MG63 (cell line): ENCODE results near the gene NAIF1. TPM values are rescaled to one million over a fixed set of nuclear protein-coding genes. Genes with fewer than 3 reads are reported as not detected.
"Not testable (repeated sequence)": the region's sequence is repeated elsewhere in the genome, so short reads cannot be mapped to it uniquely, and the experiment has no call there.

ENCODE experiments used
- DNase-seq: peaks from one replicate; pipeline ENCODE4 v3.0.0-alpha.2; 2020
- H3K27me3 ChIP-seq: fragments of 250-450 bp; sonication (Bioruptor Pico); 2 replicates; pipeline ENCODE4 v1.5.1; 2020; ENCODE audit warnings: mild to moderate bottlenecking, moderate library complexity
- H3K36me3 ChIP-seq: fragments of 250-450 bp; sonication (Bioruptor Pico); 2 replicates; pipeline ENCODE4 v1.5.1; 2020; ENCODE audit warnings: mild to moderate bottlenecking, moderate library complexity
- H3K4me3 ChIP-seq: fragments of 250-450 bp; sonication (Bioruptor Pico); 2 replicates; pipeline ENCODE4 v1.5.1; 2020; ENCODE audit warnings: mild to moderate bottlenecking, moderate library complexity
- H3K9me3 ChIP-seq: fragments of 250-450 bp; sonication (Bioruptor Pico); 2 replicates; pipeline ENCODE4 v1.5.1; 2020; ENCODE audit warnings: mild to moderate bottlenecking, moderate library complexity
- total RNA-seq: library from RNA; depleted of rRNA; stranded (reverse); fragments of >200 nt; shearing (Covaris generic); gene quantifications from 2 replicates; pipeline ENCODE4 v1.2.3, GENCODE V29; 2014; ENCODE audit warnings: low replicate concordance; rRNA removed

Gene NAIF1
- total RNA-seq: 6.4 and 10.7 TPM in 2 replicates

- DNase-seq: peak; percentile 95
- H3K36me3 ChIP-seq: peaks cover 6% of the 10 kb centered on the region; the same call in 1 of the 2 replicates
- no peaks in the 10 kb centered on the region for H3K9me3 ChIP-seq
- H3K27me3 ChIP-seq: no peaks in the 10 kb centered on the region
- H3K4me3 ChIP-seq: peak within 1 kb of the TSS; percentile 84
These were observed at the start of gene NAIF1 for GRCh38 chr9:128066713-128067644. NAIF1 (minus strand) TSS chr9:128067320; CDS start chr9:128067101, 219 bp downstream.

DNA sequence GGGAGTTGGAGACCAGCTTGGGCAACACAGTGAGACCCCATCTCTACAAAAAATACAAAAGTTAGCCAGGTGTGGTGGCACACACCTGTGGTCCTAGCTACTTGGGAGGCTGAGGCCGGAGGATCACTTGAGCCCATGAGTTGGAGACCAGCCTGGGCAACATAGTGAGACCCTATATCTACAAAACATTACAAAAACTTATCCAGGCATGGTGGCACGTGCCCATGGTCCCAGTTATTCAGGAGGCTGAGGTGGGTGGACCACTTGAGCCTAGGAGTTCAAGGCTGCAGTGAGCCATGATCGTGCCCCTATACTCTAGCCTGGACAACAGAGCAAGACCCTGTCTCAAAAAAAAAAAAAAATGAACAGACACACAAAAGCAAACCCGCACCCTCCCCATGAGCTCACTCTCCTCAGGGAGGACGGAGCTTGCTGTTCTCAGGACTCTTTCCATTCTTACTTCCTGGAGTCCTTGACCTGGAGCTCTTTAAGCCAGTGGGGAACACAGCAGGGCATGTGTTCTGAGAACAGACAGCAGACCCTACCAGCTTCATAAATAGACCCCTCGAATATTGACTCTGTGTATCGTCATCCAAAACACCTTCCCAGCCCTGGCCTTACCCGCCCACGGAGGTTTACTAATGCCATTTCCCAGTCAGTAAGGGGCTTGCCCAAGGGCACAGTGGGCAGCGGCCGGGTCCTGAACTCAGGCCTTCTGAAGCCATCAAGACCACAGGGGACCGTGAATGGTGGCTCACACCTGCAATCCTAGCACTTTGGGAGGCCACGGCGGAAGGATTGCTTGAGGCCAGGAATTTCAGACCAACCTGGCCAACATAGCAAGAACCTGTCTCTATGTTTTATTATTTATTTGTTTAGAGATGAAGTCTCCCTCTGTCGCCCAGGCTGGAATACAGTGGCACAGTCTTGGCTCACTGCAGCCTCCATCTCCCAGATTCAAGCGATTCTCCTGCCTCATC is 49.3 kb upstream of the NAIF1 start:
- Histone ChIP-seq H3K36me3 (peaks cover 4% of the 10 kb centered on the region), H3K9me3 (no peaks in the 10 kb centered on the region), H3K4me3 (no peak overlapping the region), H3K27me3 (no peaks in the 10 kb centered on the region)
- DNase-seq: no peak

DNA sequence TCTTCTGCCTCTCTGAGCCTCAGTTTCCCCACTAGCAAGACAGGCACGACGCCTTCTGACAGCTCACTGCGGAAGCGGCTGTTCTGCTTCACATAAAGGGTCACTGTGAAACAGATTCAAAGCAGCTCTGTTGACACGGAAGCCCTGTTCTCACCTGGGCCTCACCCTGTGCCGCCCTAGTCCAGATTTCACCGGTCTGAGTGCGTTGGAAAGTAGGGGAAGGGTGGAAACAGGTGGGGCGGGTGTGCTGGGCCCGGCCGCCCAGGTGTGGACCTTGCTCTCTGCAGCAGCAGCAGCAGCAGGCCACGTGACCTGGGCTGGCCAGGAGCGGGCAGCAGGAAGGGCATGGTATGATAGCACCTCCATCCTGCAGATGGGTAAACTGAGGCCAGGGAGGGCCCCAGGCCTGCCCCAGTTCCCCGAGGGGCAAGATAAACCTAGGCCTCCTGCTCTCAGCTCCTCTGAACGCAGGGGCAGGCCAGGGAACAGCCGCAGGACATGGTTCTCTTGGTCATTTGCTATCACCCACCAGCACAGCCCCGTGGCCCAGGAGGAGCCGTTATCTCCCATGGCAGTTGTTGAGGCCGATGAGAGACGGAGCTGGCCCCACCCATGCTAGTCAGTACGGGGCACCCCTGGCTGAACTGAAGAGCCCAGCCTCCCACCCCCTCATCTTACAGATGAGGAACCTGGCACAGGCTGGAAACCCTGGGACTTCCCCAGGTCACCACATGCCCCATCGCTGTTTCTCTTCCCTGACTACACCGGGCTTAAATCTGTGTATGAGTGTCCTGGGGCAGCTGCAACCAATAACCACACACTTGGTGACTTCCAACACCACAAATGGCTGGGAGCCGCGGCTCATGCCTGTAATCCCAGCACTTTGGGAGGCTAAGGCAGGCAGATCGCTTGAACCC is 48.3 kb upstream of the NAIF1 start:
- Histone ChIP-seq H3K9me3 (no peaks in the 10 kb centered on the region), H3K36me3 (peaks cover 4% of the 10 kb centered on the region), H3K27me3 (no peaks in the 10 kb centered on the region), H3K4me3 (no peak overlapping the region)
- no peak for DNase-seq

GRCh38 chr9:128114326-128115186 is 47.4 kb upstream of the NAIF1 start:
- no peak for DNase-seq
- H3K36me3 ChIP-seq: peaks cover 4% of the 10 kb centered on the region
- no peak overlapping the region for H3K4me3 ChIP-seq
- no peaks in the 10 kb centered on the region for H3K27me3 ChIP-seq
- H3K9me3 ChIP-seq: no peaks in the 10 kb centered on the region

DNA sequence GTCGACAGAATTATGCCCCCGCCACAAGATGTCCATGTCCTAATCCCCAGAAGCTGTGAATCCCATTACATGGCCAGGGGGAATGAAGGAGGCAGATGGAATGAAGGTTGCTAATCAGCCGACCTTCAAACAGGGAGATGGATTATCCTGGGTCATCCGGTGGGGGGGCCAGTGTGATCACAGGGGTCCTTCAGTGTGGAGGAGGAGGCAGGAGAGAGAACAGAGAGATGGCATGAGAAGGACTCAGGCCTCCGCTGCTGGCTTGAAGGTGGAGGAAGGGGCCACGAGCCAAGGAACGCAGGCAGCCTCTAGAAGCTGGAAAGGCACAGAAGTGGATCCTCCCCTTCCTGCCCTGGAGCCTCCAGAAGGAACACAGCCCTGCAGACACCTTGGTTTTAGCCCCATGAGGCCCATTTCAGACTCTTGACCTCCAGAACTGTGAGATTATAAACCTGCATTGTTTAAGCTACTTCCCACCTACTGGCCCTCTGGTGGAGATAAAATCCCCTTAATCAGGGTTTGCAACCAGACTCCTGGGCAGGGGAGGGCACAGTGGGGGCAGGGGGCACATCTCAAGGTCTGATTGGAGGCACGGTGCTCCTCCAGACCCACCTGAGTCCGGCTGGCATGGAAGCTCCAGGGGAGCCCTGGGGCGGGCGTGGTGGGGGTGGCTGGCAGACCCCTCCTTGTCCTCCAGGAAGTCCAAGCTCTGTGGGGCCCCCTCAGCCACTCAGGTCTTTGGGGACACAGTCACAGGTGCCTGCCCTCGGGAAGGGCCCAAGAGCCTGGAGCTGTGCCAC is 46.6 kb upstream of the NAIF1 start:
- Histone ChIP-seq H3K4me3 (no peak overlapping the region), H3K36me3 (peaks cover 4% of the 10 kb centered on the region), H3K27me3 (no peaks in the 10 kb centered on the region), H3K9me3 (no peaks in the 10 kb centered on the region)
- no peak for DNase-seq

DNA sequence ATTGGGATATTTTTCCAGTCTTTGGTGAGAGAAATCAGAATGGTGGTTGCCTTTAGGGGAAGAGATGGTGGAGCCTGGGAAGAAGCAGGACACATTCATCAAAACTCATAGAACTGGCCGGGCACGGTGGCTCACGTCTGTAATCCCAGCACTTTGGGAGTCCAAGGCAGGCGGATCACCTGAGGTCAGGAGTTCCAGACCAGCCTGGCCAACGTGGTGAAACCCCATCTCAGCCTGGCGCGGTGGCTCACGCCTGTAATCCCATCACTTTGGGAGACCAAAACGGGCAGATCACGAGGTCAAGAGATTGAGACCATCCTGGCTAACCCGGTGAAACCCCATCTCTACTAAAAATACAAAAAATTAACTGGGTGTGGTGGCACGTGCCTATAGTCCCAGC is 44.6 kb upstream of the NAIF1 start:
- H3K36me3 ChIP-seq: not testable (repeated sequence)

GRCh38 chr9:128109050-128109709 is 42.1 kb upstream of the NAIF1 start:
- no peak overlapping the region for H3K4me3 ChIP-seq
- H3K9me3 ChIP-seq: no peaks in the 10 kb centered on the region
- peaks cover 17% of the 10 kb centered on the region for H3K36me3 ChIP-seq
- H3K27me3 ChIP-seq: no peaks in the 10 kb centered on the region
- no peak for DNase-seq

More for the DNA sequence above, 44.6 kb upstream of the NAIF1 start:
- not testable (repeated sequence) for H3K27me3 ChIP-seq, H3K9me3 ChIP-seq, H3K4me3 ChIP-seq, DNase-seq

DNA sequence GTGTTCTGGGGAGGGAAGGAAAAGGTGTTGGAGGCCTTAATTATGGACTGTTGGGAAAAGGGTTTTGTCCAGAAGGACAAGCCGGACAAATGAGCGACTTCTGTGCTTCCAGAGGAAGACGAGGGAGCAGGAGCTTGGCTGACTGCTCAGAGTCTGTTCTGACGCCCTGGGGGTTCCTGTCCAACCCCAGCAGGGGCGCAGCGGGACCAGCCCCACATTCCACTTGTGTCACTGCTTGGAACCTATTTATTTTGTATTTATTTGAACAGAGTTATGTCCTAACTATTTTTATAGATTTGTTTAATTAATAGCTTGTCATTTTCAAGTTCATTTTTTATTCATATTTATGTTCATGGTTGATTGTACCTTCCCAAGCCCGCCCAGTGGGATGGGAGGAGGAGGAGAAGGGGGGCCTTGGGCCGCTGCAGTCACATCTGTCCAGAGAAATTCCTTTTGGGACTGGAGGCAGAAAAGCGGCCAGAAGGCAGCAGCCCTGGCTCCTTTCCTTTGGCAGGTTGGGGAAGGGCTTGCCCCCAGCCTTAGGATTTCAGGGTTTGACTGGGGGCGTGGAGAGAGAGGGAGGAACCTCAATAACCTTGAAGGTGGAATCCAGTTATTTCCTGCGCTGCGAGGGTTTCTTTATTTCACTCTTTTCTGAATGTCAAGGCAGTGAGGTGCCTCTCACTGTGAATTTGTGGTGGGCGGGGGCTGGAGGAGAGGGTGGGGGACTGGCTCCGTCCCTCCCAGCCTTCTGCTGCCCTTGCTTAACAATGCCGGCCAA is 41.3 kb upstream of the NAIF1 start:
- H3K27me3 ChIP-seq: no peaks in the 10 kb centered on the region
- no peak overlapping the region for H3K4me3 ChIP-seq
- peaks cover 17% of the 10 kb centered on the region for H3K36me3 ChIP-seq
- H3K9me3 ChIP-seq: no peaks in the 10 kb centered on the region
- DNase-seq: no peak

DNA sequence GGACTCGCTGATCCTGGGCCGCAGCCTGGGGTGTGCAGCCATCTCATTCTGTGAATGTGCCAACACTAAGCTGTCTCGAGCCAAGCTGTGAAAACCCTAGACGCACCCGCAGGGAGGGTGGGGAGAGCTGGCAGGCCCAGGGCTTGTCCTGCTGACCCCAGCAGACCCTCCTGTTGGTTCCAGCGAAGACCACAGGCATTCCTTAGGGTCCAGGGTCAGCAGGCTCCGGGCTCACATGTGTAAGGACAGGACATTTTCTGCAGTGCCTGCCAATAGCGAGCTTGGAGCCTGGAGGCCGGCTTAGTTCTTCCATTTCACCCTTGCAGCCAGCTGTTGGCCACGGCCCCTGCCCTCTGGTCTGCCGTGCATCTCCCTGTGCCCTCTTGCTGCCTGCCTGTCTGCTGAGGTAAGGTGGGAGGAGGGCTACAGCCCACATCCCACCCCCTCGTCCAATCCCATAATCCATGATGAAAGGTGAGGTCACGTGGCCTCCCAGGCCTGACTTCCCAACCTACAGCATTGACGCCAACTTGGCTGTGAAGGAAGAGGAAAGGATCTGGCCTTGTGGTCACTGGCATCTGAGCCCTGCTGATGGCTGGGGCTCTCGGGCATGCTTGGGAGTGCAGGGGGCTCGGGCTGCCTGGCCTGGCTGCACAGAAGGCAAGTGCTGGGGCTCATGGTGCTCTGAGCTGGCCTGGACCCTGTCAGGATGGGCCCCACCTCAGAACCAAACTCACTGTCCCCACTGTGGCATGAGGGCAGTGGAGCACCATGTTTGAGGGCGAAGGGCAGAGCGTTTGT is 40.5 kb upstream of the NAIF1 start:
- Histone ChIP-seq H3K27me3 (no peaks in the 10 kb centered on the region), H3K4me3 (no peak overlapping the region), H3K36me3 (peaks cover 15% of the 10 kb centered on the region; the same call in 1 of the 2 replicates), H3K9me3 (no peaks in the 10 kb centered on the region)
- DNase-seq: no peak

GRCh38 chr9:128106940-128107467 is 39.9 kb upstream of the NAIF1 start:
- Histone ChIP-seq H3K9me3 (no peaks in the 10 kb centered on the region), H3K27me3 (no peaks in the 10 kb centered on the region), H3K4me3 (no peak overlapping the region), H3K36me3 (peaks cover 15% of the 10 kb centered on the region; the same call in 1 of the 2 replicates)
- no peak for DNase-seq

DNA sequence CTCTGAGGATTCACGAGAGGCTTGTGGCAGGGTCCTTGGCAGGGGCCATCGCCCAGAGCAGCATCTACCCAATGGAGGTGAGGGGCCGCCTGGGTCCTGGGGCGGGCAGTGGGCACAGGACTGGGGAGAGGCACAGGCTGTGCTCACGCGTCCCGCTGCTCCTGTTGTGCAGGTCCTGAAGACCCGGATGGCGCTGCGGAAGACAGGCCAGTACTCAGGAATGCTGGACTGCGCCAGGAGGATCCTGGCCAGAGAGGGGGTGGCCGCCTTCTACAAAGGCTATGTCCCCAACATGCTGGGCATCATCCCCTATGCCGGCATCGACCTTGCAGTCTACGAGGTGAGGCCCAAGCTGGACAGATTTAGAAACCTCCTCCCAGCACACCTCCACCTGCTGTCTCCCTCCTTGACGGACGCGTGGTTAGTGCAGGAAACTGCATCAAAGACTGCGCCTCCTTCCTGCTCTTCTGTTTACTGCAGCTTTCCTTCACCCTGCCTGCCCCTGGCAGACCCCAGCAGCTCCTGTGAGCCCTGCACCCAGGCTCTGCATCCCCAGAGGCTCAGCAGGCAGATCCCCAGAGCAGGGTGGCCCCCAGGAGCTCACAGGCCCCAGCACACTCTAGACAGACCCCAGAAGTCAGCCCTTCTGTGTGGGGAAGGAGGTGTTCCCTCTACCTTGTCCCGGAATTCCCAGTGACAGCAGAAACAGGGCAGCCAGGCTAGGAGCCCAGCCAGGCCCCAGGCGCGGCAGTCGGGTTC is 39.2 kb upstream of the NAIF1 start:
- Histone ChIP-seq H3K27me3 (no peaks in the 10 kb centered on the region), H3K4me3 (no peak overlapping the region), H3K9me3 (no peaks in the 10 kb centered on the region), H3K36me3 (peaks cover 15% of the 10 kb centered on the region; the same call in 1 of the 2 replicates)
- DNase-seq: no peak
